GM21447 (cell line): ENCODE data around the gene GALNT10.
A peak's percentile ranks its signal among the peaks of the same experiment; 100 is the strongest.

Experiments
- ATAC-seq: cut with Tn5 transposase; IDR thresholded peaks from one replicate; pipeline ENCODE4 v1.9.1; 2021; ENCODE audit not compliant: unreplicated experiment

GALNT10 gene

GRCh38 chr5:154318691-154319090 is 128.2 kb downstream of the GALNT10 start:
- no peak for ATAC-seq

GRCh38 chr5:154319736-154320135 is 129.2 kb downstream of the GALNT10 start:
- ATAC-seq = no peak

- ATAC-seq = no peak
Measured at GRCh38 chr5:154320224-154321089, 129.9 kb downstream of the GALNT10 start.

GRCh38 chr5:154321546-154321945 is 131.0 kb downstream of the GALNT10 start:
- ATAC-seq = no peak

GRCh38 chr5:154324033-154324432 is 133.5 kb downstream of the GALNT10 start:
- no peak for ATAC-seq

GRCh38 chr5:154325566-154325965 is 135.0 kb downstream of the GALNT10 start:
- no peak for ATAC-seq

DNA sequence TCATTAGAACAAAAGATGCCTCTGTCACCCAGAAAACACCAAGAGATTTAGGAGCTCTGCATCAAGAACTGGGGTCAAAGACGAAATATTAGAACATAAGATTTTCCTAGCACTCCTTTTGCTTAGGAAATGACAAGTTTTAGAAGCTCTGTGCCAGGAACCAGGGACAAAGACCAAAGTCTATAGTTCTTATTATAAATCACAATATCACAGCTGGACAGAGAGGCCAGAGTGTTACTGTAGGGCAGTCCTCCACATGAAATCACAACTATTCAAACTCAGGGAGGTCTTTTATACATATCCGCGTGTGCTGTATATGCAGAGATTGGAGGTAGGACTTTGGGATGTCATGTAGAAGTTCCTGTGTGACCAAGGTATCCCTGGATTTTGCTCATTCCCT is 138.5 kb downstream of the GALNT10 start:
- no peak for ATAC-seq

GRCh38 chr5:154329519-154330040 is 139.0 kb downstream of the GALNT10 start:
- no peak for ATAC-seq

GRCh38 chr5:154330097-154330667 is 139.6 kb downstream of the GALNT10 start:
- ATAC-seq = no peak

DNA sequence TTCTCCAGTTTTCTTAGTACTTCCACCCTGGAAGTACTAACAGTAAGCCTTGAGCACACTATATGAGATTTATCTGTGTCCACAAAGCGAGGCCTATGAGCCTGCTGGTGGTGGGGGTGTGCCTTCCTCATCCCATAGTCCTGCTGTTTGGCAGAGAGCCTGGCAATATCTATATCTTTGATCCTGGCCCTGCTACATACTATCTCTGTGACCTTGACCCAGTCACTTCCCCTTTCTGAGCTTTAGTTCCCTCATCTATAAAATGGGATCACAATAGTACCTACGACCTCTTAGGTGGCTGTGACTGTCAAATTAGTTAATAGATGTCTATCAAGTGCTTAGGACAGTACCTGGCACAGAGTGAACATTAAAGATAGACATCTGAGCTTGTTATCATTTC is 140.7 kb downstream of the GALNT10 start:
- no peak for ATAC-seq

GRCh38 chr5:154331924-154332323 is 141.4 kb downstream of the GALNT10 start:
- no peak for ATAC-seq

DNA sequence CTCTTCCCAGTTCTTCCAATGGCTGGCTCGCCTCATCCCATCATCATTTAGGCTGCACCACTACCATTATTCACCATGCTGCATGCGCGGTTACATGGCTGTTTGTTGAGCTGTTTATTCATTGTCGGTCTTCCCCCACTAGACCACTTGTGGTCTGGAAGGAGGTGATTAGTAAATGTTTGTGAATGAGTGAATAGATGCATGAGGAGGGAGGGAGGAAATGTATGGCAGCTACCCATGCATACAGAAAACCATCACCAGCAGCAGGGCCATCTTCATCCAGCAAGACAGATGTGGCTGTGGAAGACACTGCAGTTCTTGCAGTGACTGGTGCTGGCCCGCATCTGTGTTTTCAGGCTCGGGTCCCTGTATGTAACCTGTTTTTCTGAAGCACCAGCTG is 141.9 kb downstream of the GALNT10 start:
- ATAC-seq = no peak

- no peak for ATAC-seq
Measured at GRCh38 chr5:154333016-154333415, 142.5 kb downstream of the GALNT10 start.

- ATAC-seq = no peak
Measured at GRCh38 chr5:154334406-154335064, 144.0 kb downstream of the GALNT10 start.

DNA sequence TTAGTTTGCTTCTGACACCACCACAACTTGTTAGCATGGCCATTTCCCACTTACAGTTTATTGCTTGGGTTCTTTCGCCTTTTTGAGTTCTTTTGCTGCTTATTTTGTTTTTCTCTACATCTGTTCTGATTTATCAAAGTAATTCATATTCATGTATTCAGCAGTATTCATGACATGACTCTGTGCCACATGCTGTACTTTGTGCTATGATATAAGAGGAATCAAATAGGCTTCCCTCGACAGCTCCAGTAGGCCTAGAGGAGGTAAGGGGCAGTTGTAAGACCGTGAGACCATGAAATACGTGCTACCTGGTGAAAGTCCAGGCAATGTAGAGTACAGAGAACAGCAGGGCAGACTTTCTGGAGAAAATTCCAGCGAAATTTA is 144.5 kb downstream of the GALNT10 start:
- no peak for ATAC-seq

DNA sequence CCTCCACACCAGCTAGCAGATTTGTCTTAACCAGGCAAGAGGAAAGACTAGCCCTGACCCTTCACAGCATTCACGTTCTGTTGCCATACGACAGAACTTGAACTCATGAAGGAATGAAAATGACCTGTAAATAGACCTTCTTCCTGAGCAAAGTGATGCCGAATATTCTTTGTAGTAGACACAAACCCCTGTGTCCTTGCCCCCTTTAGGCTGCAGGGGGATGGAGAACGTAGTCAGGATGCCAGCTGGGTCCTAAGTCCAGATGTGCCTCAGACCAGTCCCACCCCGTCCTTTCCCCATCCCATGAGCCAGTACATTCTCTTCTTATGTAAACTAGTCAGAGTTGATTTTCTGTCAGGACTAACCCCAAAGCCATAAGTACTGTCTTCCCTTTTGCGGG is 151.1 kb downstream of the GALNT10 start:
- ATAC-seq = no peak

GRCh38 chr5:154342211-154342610 is 151.7 kb downstream of the GALNT10 start:
- ATAC-seq = no peak

DNA sequence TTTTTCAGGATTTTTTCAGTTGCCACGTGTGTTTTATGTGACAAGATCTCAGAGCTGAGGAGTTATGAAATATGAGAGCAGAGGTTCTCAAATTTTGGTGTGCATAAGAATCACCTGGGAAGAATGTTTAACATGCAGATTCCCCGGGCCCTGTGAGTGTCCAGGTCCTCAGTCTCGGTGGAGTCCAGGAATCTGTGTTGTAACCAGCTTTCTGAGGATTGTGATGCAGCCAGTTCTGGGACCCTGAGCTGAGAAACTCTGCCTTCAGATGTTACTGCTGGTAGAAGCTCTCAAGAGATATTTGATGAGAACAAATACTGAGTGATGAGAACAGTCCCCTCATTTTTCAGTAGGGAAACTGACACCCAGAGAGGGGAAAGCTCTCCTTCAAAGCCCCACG is 152.4 kb downstream of the GALNT10 start:
- ATAC-seq = no peak

DNA sequence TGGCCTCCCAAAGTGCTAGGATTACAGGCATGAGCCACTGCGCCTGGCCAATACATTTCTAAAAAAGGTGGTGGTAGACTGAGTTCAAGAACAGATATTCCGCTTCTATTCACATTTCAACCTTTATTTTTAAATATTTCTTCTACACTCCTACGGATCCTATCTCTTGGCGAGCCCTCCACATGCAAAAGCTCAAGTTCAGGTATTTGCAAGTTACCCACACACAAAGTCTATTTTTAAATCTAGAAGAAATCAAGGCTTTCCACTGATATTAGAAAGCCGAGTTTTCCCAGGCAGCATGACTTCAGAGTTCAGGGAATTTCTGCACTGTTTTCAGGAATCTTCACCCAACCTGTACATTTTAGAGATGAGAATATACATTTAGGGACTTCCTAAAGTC is 153.9 kb downstream of the GALNT10 start:
- no peak for ATAC-seq

DNA sequence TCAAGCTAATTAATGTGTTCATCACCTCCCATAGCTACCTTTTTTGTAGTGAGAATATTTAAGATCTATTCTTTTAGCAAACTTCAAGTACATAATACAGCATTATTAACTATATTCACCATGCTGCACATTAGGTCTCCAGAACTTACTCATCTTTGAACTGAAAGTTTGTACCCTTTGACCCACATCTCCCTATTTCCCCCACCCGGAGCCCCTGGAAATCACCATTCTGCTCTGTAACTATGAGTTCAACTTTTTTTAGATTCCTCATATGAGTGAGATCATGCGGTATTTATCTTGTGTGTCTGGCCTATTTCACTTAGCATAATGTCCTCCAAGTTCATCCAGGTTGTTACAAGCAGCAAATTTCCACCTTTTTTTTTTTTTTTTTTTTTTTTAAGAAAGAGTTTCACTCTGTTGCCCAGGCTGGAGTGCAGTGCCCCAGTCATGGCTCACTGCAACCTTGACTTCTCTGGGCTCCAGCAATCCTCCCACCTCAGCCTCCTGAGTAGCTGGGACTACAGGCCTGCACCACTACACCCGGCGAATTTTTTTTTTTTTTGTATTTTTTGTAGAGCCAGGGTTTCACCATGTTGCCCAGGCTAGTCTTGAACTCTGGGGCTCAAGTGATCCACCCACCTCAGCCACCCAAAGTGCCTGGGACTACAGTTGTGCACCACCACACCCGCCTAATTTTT is 154.9 kb downstream of the GALNT10 start:
- ATAC-seq = peak; percentile 86

DNA sequence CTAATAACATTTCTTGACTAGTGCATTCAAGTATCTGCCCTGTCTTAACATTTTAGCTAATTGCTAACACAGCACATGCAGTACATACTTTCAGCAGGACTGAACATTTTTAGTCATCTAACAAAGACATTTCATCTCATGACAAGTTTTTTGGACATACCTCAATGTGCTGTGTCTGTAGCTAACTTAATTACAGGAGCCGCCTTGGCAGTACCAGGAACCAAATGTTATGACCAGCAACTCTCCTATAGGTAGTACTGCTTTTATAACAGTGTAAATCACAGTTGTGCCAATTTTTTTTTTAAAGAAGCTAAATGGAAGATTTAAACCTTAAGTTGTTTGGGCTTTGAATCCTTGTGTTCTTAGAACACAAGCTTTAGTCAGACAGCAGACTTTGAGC is 155.9 kb downstream of the GALNT10 start:
- no peak for ATAC-seq
